Osteoblast (primary cell): ENCODE data around the gene WIPF3. TPM values are rescaled to one million over a fixed set of nuclear protein-coding genes. Genes with fewer than 3 reads are reported as not detected.

ENCODE experiments used
- DNase-seq: peaks from one replicate; pipeline ENCODE4 v3.0.0; 2011; ENCODE audit warnings: low spot score, mixed read lengths; ENCODE audit not compliant: insufficient read length; ENCODE audit errors: missing footprints
- H2AFZ ChIP-seq: 2 replicates; pipeline ENCODE4 v1.6.0; 2011; ENCODE audit warnings: mild to moderate bottlenecking, low read length
- H3K27ac ChIP-seq: 2 replicates; pipeline ENCODE4 v1.5.1; 2011; ENCODE audit warnings: mild to moderate bottlenecking, low read depth, low read length, moderate library complexity
- H3K27me3 ChIP-seq: 2 replicates; pipeline ENCODE4 v1.6.0; 2012; ENCODE audit warnings: mild to moderate bottlenecking, control low read depth, inconsistent platforms, low read length, moderate library complexity; ENCODE audit not compliant: insufficient read depth
- H3K36me3 ChIP-seq: 2 replicates; pipeline ENCODE4 v1.5.1; 2011; ENCODE audit warnings: mild to moderate bottlenecking, low read length, control low read depth, moderate library complexity; ENCODE audit not compliant: insufficient read depth
- H3K4me1 ChIP-seq: 2 replicates; pipeline ENCODE4 v1.5.1; 2011; ENCODE audit warnings: mild to moderate bottlenecking, low read length, control low read depth, moderate library complexity; ENCODE audit not compliant: insufficient read depth
- H3K4me2 ChIP-seq: 2 replicates; pipeline ENCODE4 v1.6.0; 2011; ENCODE audit warnings: mild to moderate bottlenecking, low read length; ENCODE audit not compliant: insufficient read depth
- H3K4me3 ChIP-seq: fragments of 200-600 bp; sonication (generic); 3 replicates; pipeline ENCODE4 v1.5.1; 2012; ENCODE audit warnings: mild to moderate bottlenecking, low read length, inconsistent platforms; ENCODE audit not compliant: insufficient read depth
- H3K79me2 ChIP-seq: 2 replicates; pipeline ENCODE4 v1.6.0; 2012; ENCODE audit warnings: mild to moderate bottlenecking, low read length, control low read depth, inconsistent platforms; ENCODE audit not compliant: insufficient read depth
- H3K9me3 ChIP-seq: 2 replicates; pipeline ENCODE4 v1.5.1; 2011; ENCODE audit warnings: low read depth, low read length, control low read depth
- H4K20me1 ChIP-seq: 2 replicates; pipeline ENCODE4 v1.6.0; 2012; ENCODE audit warnings: mild to moderate bottlenecking, low read length, control low read depth; ENCODE audit not compliant: insufficient read depth
- CTCF ChIP-seq: IDR thresholded peaks from 2 replicates; pipeline ENCODE4 v1.5.1; 2011; ENCODE audit warnings: mild to moderate bottlenecking, low read depth, low read length, moderate library complexity; ENCODE audit errors: extremely low read depth
- total RNA-seq: library from RNA; depleted of rRNA; stranded (reverse); fragments of >200 nt; gene quantifications from 2 replicates; pipeline ENCODE4 v1.2.3, GENCODE V29; 2012

Gene WIPF3
- total RNA-seq, 1 donor, result not detected

DNA sequence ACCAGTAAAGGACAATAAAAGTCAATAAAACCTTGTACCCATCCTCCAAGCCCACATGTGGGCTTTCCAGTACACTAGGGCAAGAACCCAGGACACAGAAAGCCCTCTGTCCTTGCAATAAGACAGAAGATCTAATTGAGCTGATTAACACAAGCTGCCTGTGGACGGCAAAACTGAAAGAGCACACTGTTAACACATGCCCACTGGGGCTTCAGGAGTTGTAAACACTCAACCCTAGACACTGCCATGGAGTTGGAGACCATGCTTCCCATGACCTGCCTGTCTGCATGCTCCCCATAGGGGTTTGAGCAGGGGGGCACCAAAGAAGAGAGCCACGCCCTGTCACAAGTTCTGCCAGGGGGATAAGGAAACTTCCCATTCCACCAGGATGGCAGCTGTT is 22.6 kb upstream of the WIPF3 start:
- Histone ChIP-seq H4K20me1 (no peaks in the 10 kb centered on the region), H3K4me1 (no peaks in the 10 kb centered on the region), H3K36me3 (no peaks in the 10 kb centered on the region), H3K4me2 (no peak overlapping the region), H3K79me2 (no peaks in the 10 kb centered on the region), H3K9me3 (no peaks in the 10 kb centered on the region), H3K27ac (no peak overlapping the region), H3K27me3 (peaks cover 6% of the 10 kb centered on the region), H2AFZ (no peak overlapping the region), H3K4me3 (no peak overlapping the region)
- DNase-seq, result no peak
- no peak for TF ChIP-seq CTCF

DNA sequence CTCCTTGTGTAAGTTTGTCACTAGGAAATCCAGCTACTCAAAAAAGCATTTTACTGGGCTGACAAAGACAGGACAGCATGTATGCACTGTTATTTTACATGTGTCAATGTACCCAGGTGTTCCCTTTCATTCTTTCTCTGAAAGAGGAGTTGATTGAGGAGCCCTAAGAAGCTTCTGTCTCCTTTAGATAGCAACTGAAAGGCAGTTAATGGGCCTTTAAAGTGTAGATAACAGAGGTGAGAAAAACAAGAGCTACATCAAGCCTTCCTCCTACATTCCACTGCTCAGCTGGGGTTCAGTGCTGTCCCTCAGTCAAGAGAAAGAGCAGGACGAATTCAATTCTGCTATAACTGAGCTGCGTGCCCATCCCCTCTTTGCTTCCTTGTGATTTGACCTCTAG is 12.8 kb upstream of the WIPF3 start:
- Histone ChIP-seq H3K27me3 (peaks cover 7% of the 10 kb centered on the region), H3K4me2 (no peak overlapping the region), H3K27ac (no peak overlapping the region), H2AFZ (no peak overlapping the region), H3K79me2 (no peaks in the 10 kb centered on the region), H3K4me1 (no peaks in the 10 kb centered on the region), H4K20me1 (no peaks in the 10 kb centered on the region), H3K36me3 (no peaks in the 10 kb centered on the region), H3K9me3 (no peaks in the 10 kb centered on the region), H3K4me3 (no peak overlapping the region)
- no peak for TF ChIP-seq CTCF
- DNase-seq, result no peak

- Histone ChIP-seq H3K4me2 (no peak overlapping the region), H3K79me2 (no peaks in the 10 kb centered on the region), H4K20me1 (no peaks in the 10 kb centered on the region), H3K9me3 (no peaks in the 10 kb centered on the region), H3K4me1 (no peaks in the 10 kb centered on the region), H2AFZ (no peak overlapping the region), H3K36me3 (no peaks in the 10 kb centered on the region), H3K27ac (no peak overlapping the region), H3K27me3 (peaks cover 11% of the 10 kb centered on the region), H3K4me3 (no peak overlapping the region)
- TF ChIP-seq CTCF, result no peak
- DNase-seq, result no peak
Observed at GRCh38 chr7:29794959-29795629, 11.2 kb upstream of the WIPF3 start.

- no peak for DNase-seq
- Histone ChIP-seq H3K79me2 (no peaks in the 10 kb centered on the region), H2AFZ (no peak overlapping the region), H3K4me2 (no peak overlapping the region), H3K9me3 (no peaks in the 10 kb centered on the region), H3K27me3 (peaks cover 11% of the 10 kb centered on the region), H3K27ac (no peak overlapping the region), H3K36me3 (no peaks in the 10 kb centered on the region), H4K20me1 (no peaks in the 10 kb centered on the region), H3K4me3 (no peak overlapping the region), H3K4me1 (no peaks in the 10 kb centered on the region)
- no peak for TF ChIP-seq CTCF
Observed at GRCh38 chr7:29795696-29796580, 10.4 kb upstream of the WIPF3 start.
